LNCaP clone FGC (cell line): Measurements from ENCODE around the gene ARFGAP1.

Experiments
- DNase-seq: peaks from one replicate; pipeline ENCODE4 v3.0.0-alpha.2; 2011; ENCODE audit warnings: low read depth
- H3K4me3 ChIP-seq: 2 replicates; pipeline ENCODE4 v1.5.1; 2011; ENCODE audit warnings: mild to moderate bottlenecking, low read depth, low read length, control low read depth
- CTCF ChIP-seq: IDR thresholded peaks from 2 replicates; pipeline ENCODE4 v1.5.1; 2012; ENCODE audit warnings: mild to moderate bottlenecking; ENCODE audit not compliant: control insufficient read depth, insufficient read depth; ENCODE audit errors: extremely low read depth

ARFGAP1 gene

GRCh38 chr20:63258781-63259180 is 13.8 kb upstream of the ARFGAP1 start:
- no peak for TF ChIP-seq CTCF
- H3K4me3 ChIP-seq = no peak overlapping the region
- no peak for DNase-seq

GRCh38 chr20:63259734-63260460 is 12.7 kb upstream of the ARFGAP1 start:
- no peak for DNase-seq
- TF ChIP-seq CTCF = no peak
- no peak overlapping the region for H3K4me3 ChIP-seq

GRCh38 chr20:63260521-63260920 is 12.1 kb upstream of the ARFGAP1 start:
- H3K4me3 ChIP-seq = no peak overlapping the region
- no peak for TF ChIP-seq CTCF
- DNase-seq = no peak

DNA sequence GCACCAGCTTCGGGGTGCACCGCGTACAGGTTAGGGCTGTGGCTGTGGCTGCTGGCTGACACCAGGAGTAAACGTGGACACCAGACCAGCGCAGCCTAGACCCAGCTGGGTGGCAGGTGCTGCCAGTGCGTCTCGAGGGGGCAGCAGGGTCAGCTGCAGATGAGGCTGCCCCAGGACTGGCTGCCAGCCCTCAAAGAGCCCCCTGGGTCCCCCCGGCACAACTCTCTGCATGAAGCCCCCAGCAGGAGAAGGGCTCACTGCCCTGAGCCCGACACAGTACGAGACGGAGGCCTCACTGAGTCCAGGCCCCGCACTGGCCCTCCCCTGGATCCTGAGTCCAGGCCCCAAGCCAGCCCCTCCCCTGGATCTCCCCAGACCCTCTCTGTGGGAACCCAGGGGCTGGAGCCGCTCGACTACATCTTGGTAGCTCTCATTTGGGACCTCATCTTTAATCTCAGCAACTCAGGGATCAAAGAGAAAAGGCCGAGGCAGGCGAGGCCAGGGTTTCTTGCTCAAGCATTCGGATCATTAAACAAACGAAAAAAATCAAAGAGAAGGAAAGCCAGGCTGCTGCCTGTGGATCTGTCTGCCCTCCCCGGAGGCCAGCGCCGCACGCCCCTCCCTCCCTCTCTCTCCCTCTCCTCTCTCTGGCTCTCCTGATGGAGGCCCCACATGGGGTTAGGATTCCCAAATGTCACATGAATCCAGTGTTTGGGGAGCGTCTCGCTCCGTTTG is 11.4 kb upstream of the ARFGAP1 start:
- DNase-seq = no peak
- no peak overlapping the region for H3K4me3 ChIP-seq
- TF ChIP-seq CTCF = no peak

GRCh38 chr20:63261795-63262528 is 10.7 kb upstream of the ARFGAP1 start:
- no peak overlapping the region for H3K4me3 ChIP-seq
- DNase-seq = no peak
- no peak for TF ChIP-seq CTCF

DNA sequence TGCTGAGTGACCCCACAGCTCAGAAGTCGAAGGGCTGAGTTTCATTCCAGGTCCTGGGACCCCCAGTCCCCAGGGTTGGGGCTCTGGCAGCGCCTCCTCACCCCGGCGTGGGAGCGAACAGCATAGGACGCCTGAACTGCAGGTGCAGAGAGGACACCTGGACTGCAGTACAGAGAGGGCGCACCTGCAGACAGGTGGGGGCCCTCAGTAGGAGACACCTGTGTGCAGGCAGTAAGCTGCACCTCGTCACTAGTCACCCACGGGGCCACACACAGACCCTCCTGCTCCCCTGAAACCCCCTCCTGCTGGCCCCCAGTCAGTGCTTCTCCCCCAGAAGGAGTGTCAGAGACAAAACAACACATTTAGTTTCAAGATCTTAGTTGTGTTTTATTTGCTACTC is 9.8 kb upstream of the ARFGAP1 start:
- no peak for DNase-seq
- TF ChIP-seq CTCF = no peak
- no peak overlapping the region for H3K4me3 ChIP-seq
